ENCODE measurements around the gene BCAS3. TPM values are rescaled to one million over a fixed set of nuclear protein-coding genes. Genes with fewer than 3 reads are reported as not detected.

BCAS3 gene
- total RNA-seq, 4 donors from 2014 or later: 18.2 to 60.6 (median 23.4) TPM

DNA sequence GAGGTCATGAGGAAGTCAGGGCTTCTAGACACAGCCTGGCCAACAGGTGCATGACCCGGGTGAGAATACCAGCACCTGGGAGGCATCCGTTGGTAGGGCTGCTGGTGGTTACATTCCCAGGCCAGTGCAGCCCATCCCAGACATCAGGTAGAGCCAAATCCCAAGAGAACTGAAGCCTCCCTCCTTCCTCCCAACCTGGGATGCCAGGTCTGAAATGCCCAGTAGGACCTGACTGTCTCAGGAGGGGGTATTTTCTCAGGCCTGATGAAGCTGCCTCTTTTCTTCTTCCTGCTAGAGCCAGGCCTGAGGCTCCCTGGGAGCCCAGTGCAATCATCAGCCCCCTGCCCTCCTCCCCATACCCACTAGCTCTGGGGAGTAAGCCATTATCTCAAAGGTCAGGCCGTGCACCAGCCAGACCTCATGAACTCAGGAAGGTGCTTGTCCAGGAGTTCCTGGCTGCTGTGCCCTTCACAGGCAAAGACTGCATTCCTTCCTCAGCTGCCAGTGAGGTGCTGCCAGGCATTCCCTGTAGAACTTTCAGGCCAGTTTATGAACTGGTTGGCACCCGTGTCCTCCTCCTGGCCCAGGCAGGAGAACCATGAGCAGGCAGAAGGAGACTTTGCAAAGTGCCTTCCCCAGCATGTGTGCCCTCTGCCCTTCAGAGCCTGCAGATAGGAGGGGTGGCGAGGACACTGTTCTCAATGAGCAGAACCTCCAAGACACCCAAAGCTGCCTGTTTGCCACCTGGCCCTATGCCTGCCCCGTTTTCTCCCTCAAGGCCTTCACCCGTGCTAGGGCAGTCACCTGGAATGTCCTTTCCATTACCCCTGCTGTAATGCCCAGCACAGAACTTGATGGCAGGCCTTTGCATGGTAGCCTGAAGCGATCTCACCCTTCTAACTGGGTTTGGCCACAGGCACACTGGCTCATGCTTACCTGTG is 729.6 kb downstream of the BCAS3 start:
- H3K4me3 ChIP-seq: no peak overlapping the region
- H3K4me1 ChIP-seq: peaks cover 6 to 32% of the 10 kb centered on the region in 2 donors
- no peaks in the 10 kb centered on the region for H3K36me3 ChIP-seq
- H3K27ac ChIP-seq: peak overlapping the region in 2 of 4 donors; percentile 36 to 52
- ATAC-seq (no peak), DNase-seq (peak in 1 of 2 donors; percentile 15)
- in situ Hi-C loops (cut with MboI; ENCODE audit: low sequenced_read_pairs in 4 of 4) (no loop called here), intact Hi-C loops (cut with DNase I; ENCODE audit: low total_unique reads) (loop anchor here (5.0 kb wide), 1 partner anchor 405 kb away; no protein-coding TSS in a partner anchor)
- peaks cover 47 to 60% (median 58%) of the 10 kb centered on the region in 3 donors for H3K27me3 ChIP-seq
- no peaks in the 10 kb centered on the region for H3K9me3 ChIP-seq
- TF ChIP-seq, protein P1, sequence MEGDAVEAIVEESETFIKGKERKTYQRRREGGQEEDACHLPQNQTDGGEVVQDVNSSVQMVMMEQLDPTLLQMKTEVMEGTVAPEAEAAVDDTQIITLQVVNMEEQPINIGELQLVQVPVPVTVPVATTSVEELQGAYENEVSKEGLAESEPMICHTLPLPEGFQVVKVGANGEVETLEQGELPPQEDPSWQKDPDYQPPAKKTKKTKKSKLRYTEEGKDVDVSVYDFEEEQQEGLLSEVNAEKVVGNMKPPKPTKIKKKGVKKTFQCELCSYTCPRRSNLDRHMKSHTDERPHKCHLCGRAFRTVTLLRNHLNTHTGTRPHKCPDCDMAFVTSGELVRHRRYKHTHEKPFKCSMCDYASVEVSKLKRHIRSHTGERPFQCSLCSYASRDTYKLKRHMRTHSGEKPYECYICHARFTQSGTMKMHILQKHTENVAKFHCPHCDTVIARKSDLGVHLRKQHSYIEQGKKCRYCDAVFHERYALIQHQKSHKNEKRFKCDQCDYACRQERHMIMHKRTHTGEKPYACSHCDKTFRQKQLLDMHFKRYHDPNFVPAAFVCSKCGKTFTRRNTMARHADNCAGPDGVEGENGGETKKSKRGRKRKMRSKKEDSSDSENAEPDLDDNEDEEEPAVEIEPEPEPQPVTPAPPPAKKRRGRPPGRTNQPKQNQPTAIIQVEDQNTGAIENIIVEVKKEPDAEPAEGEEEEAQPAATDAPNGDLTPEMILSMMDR (IDR thresholded peaks at IDR 0.05 in 4 of 5, conservative IDR thresholded peaks at IDR 0.05 in 1 of 5): no peak
- no peak for TF ChIP-seq POLR2A (IDR thresholded peaks at IDR 0.05)

DNA sequence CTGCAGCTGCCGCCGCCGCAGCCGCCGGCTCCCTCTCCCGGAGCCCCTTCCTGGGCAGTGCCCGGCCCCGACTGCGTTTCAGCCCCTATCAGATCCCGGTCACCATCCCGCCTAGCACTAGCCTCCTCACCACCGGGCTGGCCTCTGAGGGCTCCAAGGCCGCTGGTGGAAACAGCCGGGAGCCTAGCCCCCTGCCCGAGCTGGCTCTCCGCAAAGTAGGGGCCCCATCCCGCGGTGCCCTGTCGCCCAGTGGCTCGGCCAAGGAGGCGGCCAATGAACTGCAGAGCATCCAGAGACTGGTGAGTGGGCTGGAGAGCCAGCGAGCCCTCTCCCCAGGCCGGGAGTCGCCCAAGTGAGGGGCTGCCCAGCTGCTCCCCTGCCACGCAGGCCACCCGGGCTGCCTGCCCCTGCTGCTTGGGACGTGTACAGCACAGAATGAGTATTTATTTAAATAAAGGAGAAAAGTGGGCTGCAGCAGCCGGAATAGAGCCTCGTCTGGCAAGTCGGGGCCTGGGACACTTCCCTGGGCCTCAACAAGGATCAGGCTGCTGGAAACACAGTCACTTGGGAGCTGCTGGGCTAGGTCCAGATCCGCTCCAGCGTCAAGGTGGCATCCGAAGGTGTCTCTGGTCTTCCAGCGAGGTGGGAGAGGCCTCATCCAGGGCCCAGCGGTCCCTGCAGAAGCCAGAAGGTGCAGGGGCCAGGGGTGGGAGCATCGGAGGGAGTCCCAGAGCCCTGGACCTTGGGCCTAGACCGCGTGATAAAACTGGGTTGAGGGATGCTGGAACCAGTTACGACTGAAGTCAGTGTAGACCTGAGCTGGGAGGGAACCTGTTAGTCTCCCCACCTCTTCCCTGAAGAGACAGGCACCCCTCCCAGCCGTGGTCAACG is 730.7 kb downstream of the BCAS3 start:
- Histone ChIP-seq H3K36me3 (no peaks in the 10 kb centered on the region), H3K4me1 (peaks cover 6 to 32% of the 10 kb centered on the region in 2 donors), H3K9me3 (no peaks in the 10 kb centered on the region), H3K27ac (peak overlapping the region; percentile 13 to 44 (median 35)), H3K27me3 (peaks cover 36 to 50% (median 48%) of the 10 kb centered on the region in 3 donors), H3K4me3 (peak overlapping the region in 2 of 4 donors; percentile 61 to 67)
- ATAC-seq: no peak
- TF ChIP-seq POLR2A (IDR thresholded peaks at IDR 0.05): no peak
- TF ChIP-seq, protein P1 (IDR thresholded peaks at IDR 0.05 in 4 of 5, conservative IDR thresholded peaks at IDR 0.05 in 1 of 5): no peak
- in situ Hi-C loops (cut with MboI; ENCODE audit: low sequenced_read_pairs in 4 of 4) (no loop called here), intact Hi-C loops (cut with DNase I; ENCODE audit: low total_unique reads) (loop anchor here (2.0 to 5.0 kb wide), 2 partner anchors 406 to 686 kb away; no protein-coding TSS in a partner anchor)
- peak in 1 of 2 donors; percentile 8 for DNase-seq

DNA sequence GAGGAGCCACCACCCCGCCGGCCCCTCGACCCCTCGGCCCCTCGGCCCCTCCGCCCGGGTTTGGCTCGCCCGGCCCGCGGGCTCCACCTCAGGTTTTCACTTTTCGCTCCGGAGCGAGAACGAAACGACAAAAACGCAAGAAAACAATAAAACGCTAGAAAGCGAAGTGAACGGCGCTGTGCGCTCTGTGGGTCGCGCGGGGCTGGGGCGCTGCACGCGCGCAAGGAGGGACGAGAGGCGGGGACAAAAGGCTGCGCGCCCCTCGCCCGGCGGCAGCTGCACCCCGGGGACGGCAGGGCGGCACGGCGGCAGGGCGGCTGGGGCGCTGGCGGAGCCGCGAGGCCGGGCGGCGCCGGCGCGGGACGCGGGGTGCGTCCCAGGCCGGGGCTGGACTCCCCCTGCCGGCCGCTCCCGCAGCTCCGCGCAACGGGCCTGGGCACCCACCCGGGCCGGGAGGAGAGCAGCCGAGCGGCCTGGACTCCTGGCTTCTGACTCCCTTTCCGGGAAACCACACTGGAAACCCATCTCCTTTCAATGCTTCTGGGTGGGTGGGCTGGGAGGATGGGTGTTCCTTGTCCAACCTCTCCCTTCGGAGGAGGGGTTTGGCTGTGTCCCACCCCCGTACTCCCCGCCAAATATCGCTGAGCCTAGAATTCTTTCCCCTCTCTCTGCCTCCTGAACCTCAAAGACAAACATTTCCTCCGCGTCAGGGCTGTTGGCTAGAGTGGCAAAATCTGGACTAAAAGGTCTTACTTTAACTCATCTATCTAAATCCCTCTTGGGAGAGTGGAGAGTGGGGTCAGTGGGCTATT is 731.9 kb downstream of the BCAS3 start:
- Histone ChIP-seq H3K27ac (peak overlapping the region in 3 of 4 donors; percentile 63 to 76 (median 71)), H3K27me3 (peaks cover 24 to 39% (median 37%) of the 10 kb centered on the region in 3 donors), H3K4me3 (peak overlapping the region; percentile 57 to 75 (median 64)), H3K36me3 (no peaks in the 10 kb centered on the region), H3K9me3 (no peaks in the 10 kb centered on the region), H3K4me1 (peaks cover 5 to 27% of the 10 kb centered on the region in 2 donors)
- TF ChIP-seq, protein P1 (IDR thresholded peaks at IDR 0.05 in 4 of 5, conservative IDR thresholded peaks at IDR 0.05 in 1 of 5): peak; percentile 36 to 58 (median 47)
- no peak for TF ChIP-seq POLR2A (IDR thresholded peaks at IDR 0.05)
- intact Hi-C loops (cut with DNase I; ENCODE audit: low total_unique reads): loop anchor here (2.0 to 10.0 kb wide), 3 partner anchors 407 to 687 kb away; partner anchors contain the start of gene BRIP1
- peak; percentile 21 to 32 for ATAC-seq
- in situ Hi-C loops (cut with MboI; ENCODE audit: low sequenced_read_pairs in 4 of 4): no loop called here
- DNase-seq: peak in 1 of 2 donors; percentile 28
